GM12864 (cell line): ENCODE results near the gene SEC22C.
A peak's percentile ranks its signal among the peaks of the same experiment; 100 is the strongest.
"Not testable (repeated sequence)": the region's sequence is repeated elsewhere in the genome, so short reads cannot be mapped to it uniquely, and the experiment has no call there.

Experiments
- DNase-seq: peaks from one replicate; pipeline ENCODE4 v3.0.0-alpha.2; 2011; ENCODE audit warnings: low read depth
- H3K4me3 ChIP-seq: 2 replicates; pipeline ENCODE4 v1.5.1; 2011; ENCODE audit warnings: mild to moderate bottlenecking, low read depth, low read length, control low read depth
- TF ChIP-seq, protein P1 (sequence below): IDR thresholded peaks from 2 replicates; pipeline ENCODE4 v1.5.1; 2011; ENCODE audit warnings: low read depth, mild to moderate bottlenecking, moderate library complexity, low read length, control low read depth, inconsistent platforms; ENCODE audit errors: missing control alignments

Gene SEC22C

DNA sequence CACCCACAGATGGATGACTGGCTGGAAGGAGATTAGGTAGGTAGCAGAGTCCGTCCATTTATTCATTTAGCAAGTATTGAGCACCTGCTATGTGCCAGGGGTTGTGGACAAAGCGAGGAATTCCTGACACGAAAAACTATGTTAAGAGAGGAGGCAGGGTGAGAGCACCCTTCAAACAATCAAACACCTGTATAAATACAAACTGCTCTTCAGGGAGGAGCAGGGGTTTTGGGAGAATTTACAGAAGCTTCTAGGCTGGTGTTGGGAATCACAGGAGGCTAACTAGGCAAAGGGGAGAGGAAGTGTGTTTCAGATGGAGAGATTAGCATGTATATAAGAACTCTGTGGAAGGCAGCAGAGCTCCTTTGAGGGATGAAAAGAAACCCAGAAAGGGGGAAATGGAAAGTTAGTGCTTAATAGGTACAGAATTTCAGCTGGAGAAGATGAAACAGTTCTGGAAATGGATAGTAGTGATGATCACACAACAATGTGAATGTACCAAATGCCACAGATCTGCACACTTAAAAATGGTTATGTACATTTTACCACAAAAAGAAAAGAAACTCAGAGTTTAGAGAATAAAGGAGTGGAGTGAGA lies 805 bp upstream of the SEC22C start:
- H3K4me3 ChIP-seq: peak overlapping the region; percentile 78
- TF ChIP-seq, protein P1, sequence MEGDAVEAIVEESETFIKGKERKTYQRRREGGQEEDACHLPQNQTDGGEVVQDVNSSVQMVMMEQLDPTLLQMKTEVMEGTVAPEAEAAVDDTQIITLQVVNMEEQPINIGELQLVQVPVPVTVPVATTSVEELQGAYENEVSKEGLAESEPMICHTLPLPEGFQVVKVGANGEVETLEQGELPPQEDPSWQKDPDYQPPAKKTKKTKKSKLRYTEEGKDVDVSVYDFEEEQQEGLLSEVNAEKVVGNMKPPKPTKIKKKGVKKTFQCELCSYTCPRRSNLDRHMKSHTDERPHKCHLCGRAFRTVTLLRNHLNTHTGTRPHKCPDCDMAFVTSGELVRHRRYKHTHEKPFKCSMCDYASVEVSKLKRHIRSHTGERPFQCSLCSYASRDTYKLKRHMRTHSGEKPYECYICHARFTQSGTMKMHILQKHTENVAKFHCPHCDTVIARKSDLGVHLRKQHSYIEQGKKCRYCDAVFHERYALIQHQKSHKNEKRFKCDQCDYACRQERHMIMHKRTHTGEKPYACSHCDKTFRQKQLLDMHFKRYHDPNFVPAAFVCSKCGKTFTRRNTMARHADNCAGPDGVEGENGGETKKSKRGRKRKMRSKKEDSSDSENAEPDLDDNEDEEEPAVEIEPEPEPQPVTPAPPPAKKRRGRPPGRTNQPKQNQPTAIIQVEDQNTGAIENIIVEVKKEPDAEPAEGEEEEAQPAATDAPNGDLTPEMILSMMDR: no peak
- DNase-seq: no peak

DNA sequence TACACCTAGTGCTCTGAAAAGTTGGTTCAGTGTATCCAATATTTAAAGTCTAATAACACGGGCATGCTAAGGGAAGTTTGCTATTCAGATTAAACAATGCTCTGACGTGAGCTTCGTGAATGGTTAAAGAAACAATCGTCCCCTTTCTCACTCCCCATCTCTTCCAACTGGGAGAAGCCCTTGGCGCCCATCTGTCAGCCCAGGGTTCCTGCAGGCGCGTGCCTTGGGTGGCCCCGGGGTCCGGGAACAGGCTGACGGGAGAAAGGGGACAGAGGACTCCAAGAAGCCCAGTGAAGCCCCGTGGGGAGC lies 413 bp downstream of the SEC22C start:
- TF ChIP-seq, protein P1: no peak
- H3K4me3 ChIP-seq: peak overlapping the region; percentile 78

DNA sequence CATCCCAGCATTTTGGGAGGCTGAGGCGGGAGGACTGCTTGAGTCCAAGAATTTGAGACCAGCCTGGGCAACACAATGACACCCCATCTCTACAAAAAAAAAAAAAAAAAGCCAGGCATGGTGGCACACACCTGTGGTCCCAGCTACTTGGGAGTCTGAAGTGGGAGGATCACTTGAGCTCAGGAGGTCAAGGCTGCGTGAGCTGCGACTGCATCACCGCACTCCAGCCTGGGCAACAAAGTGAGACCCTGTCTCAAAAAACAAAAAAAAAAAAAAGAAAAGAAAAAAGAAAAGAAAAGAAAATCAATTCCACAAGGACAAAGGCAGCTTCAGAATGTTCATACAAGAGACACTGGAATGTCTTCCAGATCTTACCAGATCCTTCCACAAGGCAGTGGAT lies 2.4 kb downstream of the SEC22C start:
- H3K4me3 ChIP-seq, DNase-seq: not testable (repeated sequence)

More for the DNA sequence above, 413 bp downstream of the SEC22C start:
- DNase-seq: no peak

DNA sequence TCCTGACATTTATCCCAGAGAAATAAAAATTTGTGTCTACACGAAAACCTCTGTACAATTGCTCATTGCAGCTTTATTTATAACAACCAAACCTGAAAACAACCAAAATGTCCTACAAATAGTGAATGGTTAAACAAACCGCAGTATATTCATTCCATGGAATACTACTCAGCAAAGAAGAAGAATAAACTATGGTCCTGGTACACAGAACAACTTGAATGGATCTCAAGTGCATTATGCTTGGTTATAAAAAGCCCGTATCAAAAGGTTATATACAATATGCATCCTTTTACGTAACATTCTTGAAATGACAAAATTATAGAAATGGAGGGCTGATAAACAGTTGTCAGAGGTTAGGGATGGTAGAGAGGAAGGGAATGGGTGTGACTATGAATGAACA lies 3.7 kb downstream of the SEC22C start:
- no peak overlapping the region for H3K4me3 ChIP-seq
- TF ChIP-seq, protein P1: no peak
- DNase-seq: no peak

DNA sequence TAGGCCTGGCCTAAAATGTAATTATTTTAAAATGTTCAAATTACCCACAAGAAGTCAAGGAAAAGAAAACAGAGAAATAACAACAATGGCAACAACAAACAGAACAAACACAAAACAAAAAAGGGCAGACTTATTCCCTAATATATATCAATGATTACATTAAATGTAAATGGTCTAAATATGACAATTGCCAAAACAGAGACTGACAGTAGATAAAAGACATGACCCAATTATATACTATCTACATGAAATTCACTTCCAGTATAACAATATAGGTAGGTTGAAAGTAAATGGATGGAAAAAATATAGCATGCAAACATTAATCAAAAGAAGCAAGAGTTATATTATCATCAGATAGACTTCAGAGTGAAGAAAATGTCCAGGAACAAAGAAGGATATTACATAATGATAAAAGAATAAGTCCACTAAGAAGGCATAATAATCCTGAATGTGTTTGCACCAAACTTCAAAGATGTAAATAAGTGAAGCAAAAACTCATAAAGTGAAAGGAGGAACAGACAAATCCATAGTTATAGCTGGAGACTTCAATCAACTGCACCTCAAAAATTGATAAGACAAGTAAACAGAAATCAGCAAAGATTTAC lies 6.5 kb downstream of the SEC22C start:
- DNase-seq: no peak
- TF ChIP-seq, protein P1: no peak

DNA sequence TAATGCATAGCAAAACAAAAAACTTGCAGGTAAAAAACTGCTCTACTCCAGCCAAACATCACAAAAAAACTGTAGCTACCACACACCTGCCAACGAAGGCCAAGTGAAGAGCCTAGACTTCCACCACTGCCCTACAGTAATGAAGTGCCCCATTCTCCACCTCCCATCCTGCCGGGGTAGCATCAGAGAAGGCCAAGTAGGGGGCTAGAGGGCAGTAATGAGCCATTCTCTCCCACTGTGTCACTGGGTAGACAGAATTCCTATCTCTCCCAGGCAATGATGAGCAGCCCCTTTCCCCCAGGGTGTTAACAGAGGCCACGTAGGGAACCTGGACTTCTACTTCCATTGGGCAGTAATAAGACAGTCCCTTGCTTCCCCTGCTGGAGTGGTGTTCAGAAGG lies 9.5 kb downstream of the SEC22C start:
- H3K4me3 ChIP-seq: no peak overlapping the region
- TF ChIP-seq, protein P1: peak; percentile 76
- DNase-seq: no peak

More for the DNA sequence above, 6.5 kb downstream of the SEC22C start:
- H3K4me3 ChIP-seq: no peak overlapping the region

DNA sequence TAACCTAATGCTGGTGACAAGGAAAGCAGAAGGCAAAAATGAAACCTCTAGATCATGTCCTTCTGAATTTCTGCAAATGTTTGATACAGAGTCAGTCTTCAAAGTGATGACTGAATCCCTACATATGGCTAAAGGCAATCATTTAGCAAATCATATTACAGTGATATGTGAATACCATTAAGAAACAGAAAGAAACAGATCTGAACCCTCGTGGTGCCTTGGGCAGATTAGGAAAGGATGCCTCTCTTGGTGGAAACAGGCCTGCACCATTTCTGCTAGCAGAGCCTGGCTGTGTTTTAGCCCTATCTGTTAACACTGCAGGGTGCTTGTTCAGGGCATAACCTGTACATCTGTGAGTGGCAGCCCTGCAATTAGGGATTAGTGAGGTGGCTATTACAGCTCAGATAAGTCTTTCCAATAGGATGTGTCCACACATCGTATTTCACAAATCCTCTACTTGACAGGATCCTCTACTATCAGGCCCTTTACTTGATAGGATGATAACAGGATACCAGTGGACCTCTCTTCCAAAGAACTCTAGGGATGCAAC lies 12.1 kb downstream of the SEC22C start:
- TF ChIP-seq, protein P1: no peak
- no peak overlapping the region for H3K4me3 ChIP-seq
- no peak for DNase-seq
